Stimulated activated CD4-positive, alpha-beta T cell treated with anti-CD3 and anti-CD28 coated beads, TNF-alpha, amount 100 ng/mL, for 4 hours (primary cell): ENCODE results near the gene IL1RAP.
A peak's percentile ranks its signal among the peaks of the same experiment; 100 is the strongest.
"Not testable (repeated sequence)": the region's sequence is repeated elsewhere in the genome, so short reads cannot be mapped to it uniquely, and the experiment has no call there.

Experiments
- DNase-seq, 3 experiments: peaks; one replicate each; pipeline ENCODE4 v3.0.0-alpha.2; 2020; ENCODE audit warnings: low read depth in 3 of 3

The IL1RAP gene

GRCh38 chr3:190513409-190514370 is at the start of gene IL1RAP:
IL1RAP (plus strand) TSS chr3:190514085; CDS start chr3:190564290, 50,205 bp downstream.
- DNase-seq: peak; percentile 74 to 80 (median 76)

GRCh38 chr3:190467922-190468321 is 46.0 kb upstream of the IL1RAP start:
- no peak for DNase-seq

GRCh38 chr3:190473261-190473660 is 40.6 kb upstream of the IL1RAP start:
- not testable (repeated sequence) for DNase-seq

- DNase-seq: no peak
These were observed 32.1 kb upstream of the IL1RAP start for GRCh38 chr3:190481779-190482178.

- no peak for DNase-seq
These were observed 27.9 kb upstream of the IL1RAP start for GRCh38 chr3:190485830-190486532.

- no peak for DNase-seq
These were observed 27.4 kb upstream of the IL1RAP start for GRCh38 chr3:190486533-190486864.

- no peak for DNase-seq
These were observed 26.8 kb upstream of the IL1RAP start for GRCh38 chr3:190486908-190487607.

- DNase-seq: no peak
These were observed 22.3 kb upstream of the IL1RAP start for GRCh38 chr3:190491533-190492054.

GRCh38 chr3:190492129-190492528 is 21.8 kb upstream of the IL1RAP start:
- DNase-seq: no peak

GRCh38 chr3:190492966-190493365 is 20.9 kb upstream of the IL1RAP start:
- no peak for DNase-seq

- no peak for DNase-seq
These were observed 19.0 kb upstream of the IL1RAP start for GRCh38 chr3:190494907-190495306.

- DNase-seq: no peak
These were observed 18.5 kb upstream of the IL1RAP start for GRCh38 chr3:190495354-190495753.

- DNase-seq: no peak
These were observed 18.1 kb upstream of the IL1RAP start for GRCh38 chr3:190495796-190496195.

GRCh38 chr3:190496859-190497258 is 17.0 kb upstream of the IL1RAP start:
- DNase-seq: no peak

GRCh38 chr3:190497811-190498210 is 16.1 kb upstream of the IL1RAP start:
- no peak for DNase-seq

GRCh38 chr3:190498293-190498692 is 15.6 kb upstream of the IL1RAP start:
- no peak for DNase-seq

- no peak for DNase-seq
These were observed 14.8 kb upstream of the IL1RAP start for GRCh38 chr3:190499122-190499521.

- DNase-seq: no peak
These were observed 10.9 kb upstream of the IL1RAP start for GRCh38 chr3:190502946-190503345.

- no peak for DNase-seq
These were observed 9.3 kb upstream of the IL1RAP start for GRCh38 chr3:190504354-190505125.

GRCh38 chr3:190505381-190506003 is 8.4 kb upstream of the IL1RAP start:
- DNase-seq: no peak

- no peak for DNase-seq
These were observed 7.6 kb upstream of the IL1RAP start for GRCh38 chr3:190506271-190506670.
